ENCODE data around the gene CFHR5. TPM values are rescaled to one million over a fixed set of nuclear protein-coding genes. Genes with fewer than 3 reads are reported as not detected.
"Not testable (repeated sequence)": the region's sequence is repeated elsewhere in the genome, so short reads cannot be mapped to it uniquely, and the experiment has no call there.

CFHR5 gene
- total and polyA plus RNA-seq, 5 donors: not detected

DNA sequence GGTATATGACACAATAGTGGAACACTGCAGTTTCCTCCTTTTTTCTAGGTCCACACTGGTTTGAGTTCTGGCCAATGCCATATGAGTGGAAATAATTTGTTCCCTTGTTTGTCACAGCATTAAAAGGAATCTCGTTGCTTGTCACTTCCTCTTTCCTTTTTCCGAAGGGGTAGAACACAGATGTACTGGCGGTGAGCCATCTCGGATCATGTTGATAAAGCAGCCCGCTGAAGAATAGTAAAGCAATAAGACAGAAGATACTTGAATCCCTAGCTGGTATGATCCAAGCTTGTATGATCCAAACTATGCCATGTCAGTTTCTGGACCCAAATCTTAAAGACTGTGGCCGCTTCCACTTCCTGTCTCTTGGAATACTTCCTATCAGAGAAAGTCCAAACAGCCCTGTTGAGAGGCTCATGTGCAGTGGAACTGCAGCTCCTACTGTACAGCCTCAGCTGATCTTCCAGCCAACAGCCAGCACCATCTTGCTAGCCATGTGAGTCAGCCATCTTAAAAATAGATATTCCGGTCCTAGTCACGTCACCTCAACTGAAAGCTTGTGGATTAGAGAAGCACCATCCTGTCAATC lies 40.3 kb downstream of the CFHR5 start:
- no peak overlapping the region for H3K27ac ChIP-seq (ENCODE audit: low read length)
- ATAC-seq (peak in 1 of 2 donors; percentile 32), DNase-seq (peak in 1 of 3 donors; percentile 35)
- no peaks in the 10 kb centered on the region for H3K9me3 ChIP-seq (ENCODE audit: control insufficient read depth, low read length)
- H3K27me3 ChIP-seq (ENCODE audit: control insufficient read depth, insufficient read depth): no peaks in the 10 kb centered on the region
- 57% methylated on average over 8 of the region's 8 CpGs for WGBS
- H3K4me3 ChIP-seq (ENCODE audit: low read length): no peak overlapping the region
- intact Hi-C loops (cut with DNase I): no loop called here
- H3K4me1 ChIP-seq (ENCODE audit: control insufficient read depth, insufficient read depth, low read length): no peaks in the 10 kb centered on the region

DNA sequence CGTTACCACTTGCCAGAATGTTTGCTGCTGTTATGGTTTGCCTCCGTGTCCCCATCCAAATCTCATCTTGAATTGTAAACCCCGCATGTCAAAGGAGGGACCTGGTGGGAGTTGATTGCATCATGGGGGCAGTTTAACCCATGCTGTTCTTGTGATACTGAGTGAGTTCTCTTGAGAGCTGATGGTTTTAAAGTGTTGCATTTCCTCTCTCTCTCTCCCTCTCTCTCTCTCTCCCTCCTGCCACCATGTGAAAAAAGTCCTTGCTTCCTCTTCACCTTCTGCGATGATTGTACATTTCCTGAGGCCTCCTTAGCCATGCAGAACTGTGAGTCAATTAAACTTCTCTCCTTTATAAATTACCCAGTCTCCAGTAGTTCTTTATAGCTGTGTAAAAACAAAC lies 44.4 kb downstream of the CFHR5 start:
- no peaks in the 10 kb centered on the region for H3K27me3 ChIP-seq (ENCODE audit: control insufficient read depth, insufficient read depth)
- no peak for ATAC-seq
- 35% methylated on average over 4 of the region's 4 CpGs for WGBS

GRCh38 chr1:197024460-197024859 lies 47.1 kb downstream of the CFHR5 start:
- DNase-seq (no peak), ATAC-seq (no peak)
- no peaks in the 10 kb centered on the region for H3K9me3 ChIP-seq (ENCODE audit: control insufficient read depth, low read length)
- no peaks in the 10 kb centered on the region for H3K4me1 ChIP-seq (ENCODE audit: control insufficient read depth, insufficient read depth, low read length)
- no peak overlapping the region for H3K27ac ChIP-seq (ENCODE audit: low read length)
- no peaks in the 10 kb centered on the region for H3K27me3 ChIP-seq (ENCODE audit: control insufficient read depth, insufficient read depth)
- H3K4me3 ChIP-seq (ENCODE audit: low read length): no peak overlapping the region
- intact Hi-C loops (cut with DNase I): no loop called here
- WGBS: 91% methylated on average over 1 of the region's 1 CpG

More for the DNA sequence above, 44.4 kb downstream of the CFHR5 start:
- H3K9me3 ChIP-seq (ENCODE audit: control insufficient read depth, low read length): no peaks in the 10 kb centered on the region
- H3K4me1 ChIP-seq (ENCODE audit: control insufficient read depth, insufficient read depth, low read length): no peaks in the 10 kb centered on the region
- no peak overlapping the region for H3K27ac ChIP-seq (ENCODE audit: low read length)
- H3K4me3 ChIP-seq (ENCODE audit: low read length): no peak overlapping the region
- DNase-seq: no peak
- intact Hi-C loops (cut with DNase I): no loop called here

- DNase-seq (no peak), ATAC-seq (no peak)
- 92% methylated on average over 6 of the region's 6 CpGs for WGBS
- Histone ChIP-seq H3K4me1 (ENCODE audit: control insufficient read depth, insufficient read depth, low read length) (no peaks in the 10 kb centered on the region), H3K4me3 (ENCODE audit: low read length) (no peak overlapping the region), H3K9me3 (ENCODE audit: control insufficient read depth, low read length) (no peaks in the 10 kb centered on the region), H3K27me3 (ENCODE audit: control insufficient read depth, insufficient read depth) (no peaks in the 10 kb centered on the region), H3K27ac (ENCODE audit: low read length) (no peak overlapping the region)
- intact Hi-C loops (cut with DNase I): no loop called here
Measured at GRCh38 chr1:197027359-197027758, 50.0 kb downstream of the CFHR5 start.

DNA sequence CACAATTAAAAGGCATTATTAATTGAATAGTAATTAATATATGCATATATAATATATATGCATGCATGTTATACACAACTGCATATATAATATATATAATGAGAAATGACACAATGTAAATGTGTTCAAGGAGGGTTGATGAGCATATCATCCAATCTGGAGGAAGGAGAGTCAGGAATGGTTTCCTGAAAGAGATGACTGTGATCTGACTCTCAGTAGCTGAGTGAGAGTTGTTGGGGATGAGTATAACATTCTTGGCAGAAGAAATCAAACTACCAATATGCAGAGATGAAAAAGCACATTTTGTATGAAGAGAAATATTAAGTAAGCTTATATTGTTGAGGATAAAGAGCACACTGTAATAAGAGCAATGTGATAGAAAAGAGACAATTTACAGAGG lies 52.4 kb downstream of the CFHR5 start:
- Histone ChIP-seq H3K9me3 (ENCODE audit: control insufficient read depth, low read length) (no peaks in the 10 kb centered on the region), H3K4me1 (ENCODE audit: control insufficient read depth, insufficient read depth, low read length) (no peaks in the 10 kb centered on the region), H3K27ac (ENCODE audit: low read length) (no peak overlapping the region), H3K27me3 (ENCODE audit: control insufficient read depth, insufficient read depth) (no peaks in the 10 kb centered on the region), H3K4me3 (ENCODE audit: low read length) (no peak overlapping the region)
- ATAC-seq (no peak), DNase-seq (no peak)
- intact Hi-C loops (cut with DNase I): no loop called here

- DNase-seq; H3K27me3 ChIP-seq (ENCODE audit: control insufficient read depth, insufficient read depth); ATAC-seq; intact Hi-C loops (cut with DNase I); H3K4me1 ChIP-seq (ENCODE audit: control insufficient read depth, insufficient read depth, low read length); H3K9me3 ChIP-seq (ENCODE audit: control insufficient read depth, low read length); H3K4me3 ChIP-seq (ENCODE audit: low read length); H3K27ac ChIP-seq (ENCODE audit: low read length): not testable (repeated sequence)
- WGBS: 79% methylated on average over 6 of the region's 6 CpGs
Measured at GRCh38 chr1:197034631-197035339, 57.4 kb downstream of the CFHR5 start.

DNA sequence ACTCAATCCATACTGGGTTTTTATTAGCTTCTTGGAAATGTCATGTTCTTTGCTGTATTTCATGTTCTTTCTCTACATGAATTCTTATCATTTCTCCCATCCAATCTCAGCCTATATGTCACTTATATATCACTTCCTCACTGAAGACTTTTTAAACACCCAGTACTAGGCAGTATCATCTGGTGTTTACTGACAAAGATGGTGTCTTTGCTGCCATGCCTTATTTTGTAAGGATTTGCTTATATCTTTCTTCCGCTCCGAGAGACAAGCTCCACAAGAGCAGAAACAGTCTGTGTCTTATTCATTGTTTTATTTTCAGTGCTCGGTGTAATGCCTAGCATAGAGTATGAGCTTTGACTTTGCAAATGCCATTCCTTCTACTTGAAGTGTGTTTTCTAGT lies 59.5 kb downstream of the CFHR5 start:
- 90% methylated on average over 3 of the region's 3 CpGs for WGBS
- Histone ChIP-seq H3K9me3 (ENCODE audit: control insufficient read depth, low read length) (no peaks in the 10 kb centered on the region), H3K27me3 (ENCODE audit: control insufficient read depth, insufficient read depth) (no peaks in the 10 kb centered on the region), H3K27ac (ENCODE audit: low read length) (no peak overlapping the region), H3K4me3 (ENCODE audit: low read length) (no peak overlapping the region), H3K4me1 (ENCODE audit: control insufficient read depth, insufficient read depth, low read length) (no peaks in the 10 kb centered on the region)
- DNase-seq (no peak), ATAC-seq (no peak)
- intact Hi-C loops (cut with DNase I): no loop called here

DNA sequence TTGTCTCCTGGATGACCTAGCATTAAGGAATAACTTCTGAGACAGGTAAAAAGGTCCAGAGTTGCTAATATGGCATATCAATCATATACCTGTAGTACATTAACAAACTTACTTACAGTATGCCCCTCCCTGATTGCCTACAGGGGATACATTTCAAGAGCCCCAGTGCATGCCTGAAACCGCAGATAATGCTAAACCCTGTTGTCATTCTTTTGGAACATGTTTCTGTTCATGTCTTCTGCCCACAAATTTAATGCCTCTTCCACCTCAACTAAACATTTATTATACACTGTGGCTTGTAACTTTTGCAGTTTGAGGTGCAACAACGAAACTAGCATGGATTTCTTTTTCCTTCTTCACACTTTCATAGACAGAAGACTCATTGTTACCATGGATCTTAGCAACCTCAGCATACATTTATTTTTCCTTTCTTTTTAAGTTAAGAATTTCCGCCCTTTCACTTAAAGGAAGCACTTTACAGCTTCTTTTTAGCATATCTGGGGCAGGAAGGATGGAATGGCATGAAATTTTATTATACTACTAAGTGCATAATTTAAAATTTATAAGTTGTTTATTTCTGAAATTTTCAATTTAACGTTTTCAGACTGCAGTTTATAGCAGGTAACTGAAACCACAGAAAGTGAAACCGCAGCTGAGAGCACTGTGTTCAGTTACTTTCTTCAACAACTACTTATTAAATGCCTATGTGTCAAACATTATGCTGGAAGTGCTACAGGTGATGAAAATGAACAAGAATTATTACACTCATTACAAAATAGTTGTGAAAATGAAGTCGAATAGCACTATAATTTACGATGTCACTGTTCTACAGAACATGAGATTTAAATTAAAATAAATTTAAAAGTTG lies 64.4 kb downstream of the CFHR5 start:
- H3K9me3 ChIP-seq (ENCODE audit: control insufficient read depth, low read length): no peaks in the 10 kb centered on the region
- H3K27ac ChIP-seq (ENCODE audit: low read length): no peak overlapping the region
- ATAC-seq: no peak
- H3K27me3 ChIP-seq (ENCODE audit: control insufficient read depth, insufficient read depth): no peaks in the 10 kb centered on the region
- no peak overlapping the region for H3K4me3 ChIP-seq (ENCODE audit: low read length)
- intact Hi-C loops (cut with DNase I): no loop called here
- WGBS: 81% methylated on average over 7 of the region's 7 CpGs
- no peak for DNase-seq
- H3K4me1 ChIP-seq (ENCODE audit: control insufficient read depth, insufficient read depth, low read length): no peaks in the 10 kb centered on the region

- DNase-seq: no peak
- H3K9me3 ChIP-seq (ENCODE audit: control insufficient read depth, low read length): no peaks in the 10 kb centered on the region
- H3K4me3 ChIP-seq (ENCODE audit: low read length): no peak overlapping the region
- no peaks in the 10 kb centered on the region for H3K4me1 ChIP-seq (ENCODE audit: control insufficient read depth, insufficient read depth, low read length)
- no peak for ATAC-seq
- 70% methylated on average over 4 of the region's 4 CpGs for WGBS
- no peaks in the 10 kb centered on the region for H3K27me3 ChIP-seq (ENCODE audit: control insufficient read depth, insufficient read depth)
- intact Hi-C loops (cut with DNase I): no loop called here
- no peak overlapping the region for H3K27ac ChIP-seq (ENCODE audit: low read length)
Measured at GRCh38 chr1:197042676-197043341, 65.5 kb downstream of the CFHR5 start.

GRCh38 chr1:197049100-197049499 lies 71.7 kb downstream of the CFHR5 start:
- DNase-seq (no peak), ATAC-seq (no peak)
- intact Hi-C loops (cut with DNase I): no loop called here
- no peak overlapping the region for H3K4me3 ChIP-seq (ENCODE audit: low read length)
- H3K27ac ChIP-seq (ENCODE audit: low read length): no peak overlapping the region
- no peaks in the 10 kb centered on the region for H3K9me3 ChIP-seq (ENCODE audit: control insufficient read depth, low read length)
- no peaks in the 10 kb centered on the region for H3K4me1 ChIP-seq (ENCODE audit: control insufficient read depth, insufficient read depth, low read length)
- H3K27me3 ChIP-seq (ENCODE audit: control insufficient read depth, insufficient read depth): no peaks in the 10 kb centered on the region
